ENCODE results near the gene SULT1C4.

- TF ChIP-seq CTCF (IDR thresholded peaks at IDR 0.05) (no peak), POLR2A (IDR thresholded peaks at IDR 0.05) (no peak)
Measured at GRCh38 chr2:108349571-108349928, 28.2 kb upstream of the SULT1C4 start.
